Fibroblast of pulmonary artery (primary cell): ENCODE results near the gene ZCCHC14.

ENCODE experiments used
- DNase-seq: peaks from one replicate; pipeline ENCODE4 v3.0.0-alpha.2; 2010; ENCODE audit warnings: low read depth
- H3K4me3 ChIP-seq: replicated peaks from 2 replicates; pipeline ENCODE4 v1.5.1; 2011; ENCODE audit warnings: low read depth, mild to moderate bottlenecking, control low read depth, low read length, moderate library complexity
- TF ChIP-seq, protein P1 (sequence below): IDR thresholded peaks from 2 replicates; pipeline ENCODE4 v1.5.1; 2011; ENCODE audit warnings: mild to moderate bottlenecking, control low read depth, low read length, inconsistent platforms; ENCODE audit errors: missing control alignments

Gene ZCCHC14

DNA sequence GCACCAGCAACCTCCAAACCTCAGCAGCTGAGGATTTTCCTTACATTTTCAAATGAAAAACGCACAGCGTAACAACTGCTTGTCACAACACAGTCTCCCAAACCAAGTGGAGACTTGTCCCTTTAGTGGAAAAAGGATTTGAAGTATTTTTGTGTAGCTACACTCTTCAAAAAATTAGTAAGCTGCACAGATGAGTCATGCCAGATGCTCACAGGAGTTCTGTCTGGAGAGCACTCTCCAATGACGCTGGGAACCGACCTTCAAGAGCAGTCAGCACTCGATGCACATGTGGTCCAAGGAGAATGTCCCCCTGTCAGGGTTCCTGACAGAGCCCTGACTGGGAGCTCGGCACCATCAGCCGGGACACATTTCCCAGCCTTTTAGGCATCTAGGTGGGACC, 60.9 kb downstream of the ZCCHC14 start:
- no peak overlapping the region for H3K4me3 ChIP-seq
- TF ChIP-seq, protein P1, sequence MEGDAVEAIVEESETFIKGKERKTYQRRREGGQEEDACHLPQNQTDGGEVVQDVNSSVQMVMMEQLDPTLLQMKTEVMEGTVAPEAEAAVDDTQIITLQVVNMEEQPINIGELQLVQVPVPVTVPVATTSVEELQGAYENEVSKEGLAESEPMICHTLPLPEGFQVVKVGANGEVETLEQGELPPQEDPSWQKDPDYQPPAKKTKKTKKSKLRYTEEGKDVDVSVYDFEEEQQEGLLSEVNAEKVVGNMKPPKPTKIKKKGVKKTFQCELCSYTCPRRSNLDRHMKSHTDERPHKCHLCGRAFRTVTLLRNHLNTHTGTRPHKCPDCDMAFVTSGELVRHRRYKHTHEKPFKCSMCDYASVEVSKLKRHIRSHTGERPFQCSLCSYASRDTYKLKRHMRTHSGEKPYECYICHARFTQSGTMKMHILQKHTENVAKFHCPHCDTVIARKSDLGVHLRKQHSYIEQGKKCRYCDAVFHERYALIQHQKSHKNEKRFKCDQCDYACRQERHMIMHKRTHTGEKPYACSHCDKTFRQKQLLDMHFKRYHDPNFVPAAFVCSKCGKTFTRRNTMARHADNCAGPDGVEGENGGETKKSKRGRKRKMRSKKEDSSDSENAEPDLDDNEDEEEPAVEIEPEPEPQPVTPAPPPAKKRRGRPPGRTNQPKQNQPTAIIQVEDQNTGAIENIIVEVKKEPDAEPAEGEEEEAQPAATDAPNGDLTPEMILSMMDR, result no peak
- peak; percentile 66 for DNase-seq

- no peak for DNase-seq
- TF ChIP-seq, protein P1, result no peak
- H3K4me3 ChIP-seq, result no peak overlapping the region
These were observed 66.2 kb downstream of the ZCCHC14 start for GRCh38 chr16:87426423-87427215.

DNA sequence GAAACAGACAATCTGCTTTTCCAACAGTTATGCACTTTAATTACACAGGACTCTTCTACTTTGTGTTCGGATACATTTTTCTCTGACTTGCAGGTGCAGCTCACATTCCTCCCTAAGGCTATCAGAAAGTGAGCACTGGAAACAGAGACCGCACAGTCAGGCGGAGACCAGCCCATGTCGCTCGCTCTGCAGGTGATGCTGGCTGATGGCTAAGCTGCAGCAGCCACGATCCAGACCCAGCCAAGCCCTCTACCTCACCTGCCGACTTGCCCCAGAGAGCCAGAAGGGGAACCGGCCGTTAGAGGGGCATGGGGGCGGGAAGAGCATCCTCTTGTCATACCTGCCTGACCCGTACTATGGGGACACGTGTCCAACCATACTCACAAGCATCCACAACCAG, 66.9 kb downstream of the ZCCHC14 start:
- no peak for DNase-seq
- H3K4me3 ChIP-seq, result no peak overlapping the region
- TF ChIP-seq, protein P1, result no peak

- TF ChIP-seq, protein P1, result no peak
- no peak for DNase-seq
- no peak overlapping the region for H3K4me3 ChIP-seq
These were observed 68.6 kb downstream of the ZCCHC14 start for GRCh38 chr16:87424266-87424665.

GRCh38 chr16:87423429-87423828, 69.4 kb downstream of the ZCCHC14 start:
- TF ChIP-seq, protein P1, result no peak
- no peak overlapping the region for H3K4me3 ChIP-seq
- no peak for DNase-seq

DNA sequence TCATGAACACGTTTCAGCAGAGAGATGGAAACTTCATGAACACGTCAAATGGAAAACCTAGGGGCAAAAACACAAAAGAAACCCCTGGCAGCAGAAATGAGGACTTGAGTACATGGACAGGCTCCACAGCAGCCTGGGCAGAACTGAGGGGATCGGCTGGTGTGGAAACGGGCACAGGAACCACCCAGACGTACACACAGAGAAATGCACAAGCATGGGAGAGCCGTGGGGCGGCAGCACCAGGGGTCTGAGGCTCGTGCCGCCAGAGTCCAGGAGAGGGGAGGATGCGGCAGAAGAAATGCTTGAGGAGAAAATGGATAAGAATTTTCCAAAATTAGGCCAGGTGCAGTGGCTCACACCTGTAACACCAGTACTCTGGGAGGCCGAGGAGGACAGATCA, 70.7 kb downstream of the ZCCHC14 start:
- TF ChIP-seq, protein P1, result no peak
- DNase-seq, result no peak
- no peak overlapping the region for H3K4me3 ChIP-seq
